ENCODE data around the gene SLC49A3. TPM values are rescaled to one million over a fixed set of nuclear protein-coding genes. Genes with fewer than 3 reads are reported as not detected.
"Not testable (repeated sequence)": the region's sequence is repeated elsewhere in the genome, so short reads cannot be mapped to it uniquely, and the experiment has no call there.

SLC49A3 gene
- total RNA-seq, 1 donor from 2014 or later = 19.9 TPM

DNA sequence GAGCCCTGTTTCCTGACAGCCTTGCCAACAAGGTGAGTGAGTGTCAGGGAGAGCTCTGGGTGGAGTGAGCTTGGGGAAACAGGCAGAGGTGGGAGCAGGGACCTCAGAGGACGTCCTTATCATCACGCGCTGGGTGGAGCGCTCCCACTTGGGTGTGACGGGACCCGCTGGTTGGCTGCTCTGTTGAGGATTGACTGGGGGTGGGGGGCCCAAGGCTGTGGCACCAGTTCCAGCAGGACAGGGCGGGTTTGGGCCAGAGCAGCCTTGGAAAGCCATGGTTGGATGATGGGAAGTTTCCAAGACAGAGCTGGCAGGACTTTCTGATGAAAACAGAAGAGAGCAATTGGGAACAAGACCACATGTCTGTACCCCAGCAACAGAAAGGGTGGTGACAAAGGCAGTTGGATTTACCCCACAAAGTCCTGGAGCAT, 13.7 kb upstream of the SLC49A3 start:
- no peaks in the 10 kb centered on the region for H3K36me3 Mint-ChIP-seq (ENCODE audit: low read depth, unreplicated experiment)
- H3K4me1 Mint-ChIP-seq (ENCODE audit: unreplicated experiment) = peaks cover 8% of the 10 kb centered on the region

DNA sequence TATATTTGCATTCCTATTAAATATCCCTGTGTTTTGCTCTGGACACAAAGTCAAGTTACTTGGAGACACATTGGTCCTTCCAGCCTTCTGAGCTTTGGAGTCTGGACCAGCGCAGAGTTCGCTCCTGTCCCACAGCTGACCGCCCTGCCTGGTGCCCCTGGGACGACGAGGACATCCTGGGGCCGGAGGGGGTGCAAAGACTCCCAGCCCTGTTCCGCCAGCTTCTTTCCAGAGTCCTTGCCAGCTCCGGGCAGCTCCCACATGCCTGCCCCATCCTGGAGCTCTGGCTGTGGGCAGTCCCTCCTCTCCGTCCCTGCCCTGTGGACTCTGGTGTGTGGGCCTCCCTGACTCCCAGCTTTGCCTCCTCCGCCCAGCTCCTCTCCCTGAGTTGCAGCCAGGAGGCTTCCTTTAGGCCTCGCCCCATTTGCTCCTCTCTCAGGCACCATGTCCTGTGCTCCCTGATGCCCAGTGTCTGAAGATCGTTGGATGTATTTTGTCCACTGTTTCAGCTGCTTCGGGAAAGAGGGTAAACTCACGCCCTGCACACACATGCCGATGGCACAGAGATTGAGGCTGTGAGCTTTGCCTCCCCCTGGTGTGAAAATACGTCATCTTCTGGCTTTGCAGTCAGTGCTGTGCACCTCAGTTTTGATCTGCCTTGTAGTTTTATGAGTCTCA, 11.8 kb upstream of the SLC49A3 start:
- no peak overlapping the region for H3K27ac Mint-ChIP-seq (ENCODE audit: unreplicated experiment)
- no peak overlapping the region for H3K4me3 Mint-ChIP-seq (ENCODE audit: unreplicated experiment)
- no peaks in the 10 kb centered on the region for H3K36me3 Mint-ChIP-seq (ENCODE audit: low read depth, unreplicated experiment)
- H3K9me3 Mint-ChIP-seq (ENCODE audit: unreplicated experiment) = no peaks in the 10 kb centered on the region
- H3K4me1 Mint-ChIP-seq (ENCODE audit: unreplicated experiment) = peaks cover 8% of the 10 kb centered on the region
- TF ChIP-seq, protein P1, sequence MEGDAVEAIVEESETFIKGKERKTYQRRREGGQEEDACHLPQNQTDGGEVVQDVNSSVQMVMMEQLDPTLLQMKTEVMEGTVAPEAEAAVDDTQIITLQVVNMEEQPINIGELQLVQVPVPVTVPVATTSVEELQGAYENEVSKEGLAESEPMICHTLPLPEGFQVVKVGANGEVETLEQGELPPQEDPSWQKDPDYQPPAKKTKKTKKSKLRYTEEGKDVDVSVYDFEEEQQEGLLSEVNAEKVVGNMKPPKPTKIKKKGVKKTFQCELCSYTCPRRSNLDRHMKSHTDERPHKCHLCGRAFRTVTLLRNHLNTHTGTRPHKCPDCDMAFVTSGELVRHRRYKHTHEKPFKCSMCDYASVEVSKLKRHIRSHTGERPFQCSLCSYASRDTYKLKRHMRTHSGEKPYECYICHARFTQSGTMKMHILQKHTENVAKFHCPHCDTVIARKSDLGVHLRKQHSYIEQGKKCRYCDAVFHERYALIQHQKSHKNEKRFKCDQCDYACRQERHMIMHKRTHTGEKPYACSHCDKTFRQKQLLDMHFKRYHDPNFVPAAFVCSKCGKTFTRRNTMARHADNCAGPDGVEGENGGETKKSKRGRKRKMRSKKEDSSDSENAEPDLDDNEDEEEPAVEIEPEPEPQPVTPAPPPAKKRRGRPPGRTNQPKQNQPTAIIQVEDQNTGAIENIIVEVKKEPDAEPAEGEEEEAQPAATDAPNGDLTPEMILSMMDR (IDR thresholded peaks at IDR 0.05; ENCODE audit: unreplicated experiment) = no peak
- DNase-seq (ENCODE audit: low spot score) = no peak
- peaks cover 4% of the 10 kb centered on the region for H3K27me3 Mint-ChIP-seq (ENCODE audit: unreplicated experiment)

More for the DNA sequence above, 13.7 kb upstream of the SLC49A3 start:
- no peak overlapping the region for H3K4me3 Mint-ChIP-seq (ENCODE audit: unreplicated experiment)
- no peak overlapping the region for H3K27ac Mint-ChIP-seq (ENCODE audit: unreplicated experiment)
- TF ChIP-seq, protein P1 (IDR thresholded peaks at IDR 0.05; ENCODE audit: unreplicated experiment) = no peak
- DNase-seq (ENCODE audit: low spot score) = no peak
- no peaks in the 10 kb centered on the region for H3K9me3 Mint-ChIP-seq (ENCODE audit: unreplicated experiment)
- peaks cover 4% of the 10 kb centered on the region for H3K27me3 Mint-ChIP-seq (ENCODE audit: unreplicated experiment)

DNA sequence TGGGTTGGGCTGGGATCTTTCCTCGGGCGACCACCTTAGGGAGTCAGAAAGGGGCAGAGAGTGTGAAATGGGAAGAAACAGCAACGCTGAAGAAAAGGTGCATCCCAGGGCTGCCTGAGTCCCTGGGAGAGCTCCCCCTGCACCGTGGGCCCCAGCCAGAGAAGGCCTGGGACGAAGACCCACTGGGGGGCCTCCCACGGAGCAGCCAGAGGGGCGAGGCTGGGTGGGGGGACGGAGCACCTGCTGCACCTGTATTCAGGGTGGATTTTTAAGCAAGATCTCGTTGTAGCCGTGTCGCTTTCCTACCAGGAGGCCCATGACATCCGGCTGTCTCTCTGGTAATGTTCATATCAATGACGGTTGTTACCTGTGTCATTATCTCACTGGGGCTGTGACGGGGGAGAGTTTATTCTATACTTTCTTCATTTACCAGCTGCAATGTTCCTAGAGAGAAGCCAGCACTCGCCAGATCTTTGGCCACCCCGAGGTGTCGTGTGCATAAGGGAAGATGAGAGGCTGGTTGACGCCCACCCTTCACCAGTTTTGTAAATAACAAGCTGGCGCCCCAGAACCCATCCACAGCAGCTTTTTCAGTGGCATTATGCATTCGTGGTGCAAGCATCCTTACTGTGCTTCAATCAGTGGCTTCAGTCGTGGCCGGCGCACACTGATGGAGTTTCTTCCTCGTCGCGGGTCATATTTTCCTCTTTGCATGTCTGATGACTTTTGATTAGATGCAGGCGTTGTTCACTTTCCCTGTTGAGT, 11.0 kb upstream of the SLC49A3 start:
- Mint-ChIP-seq H3K27me3 (ENCODE audit: unreplicated experiment) (peaks cover 4% of the 10 kb centered on the region), H3K36me3 (ENCODE audit: low read depth, unreplicated experiment) (no peaks in the 10 kb centered on the region), H3K4me3 (ENCODE audit: unreplicated experiment) (no peak overlapping the region), H3K9me3 (ENCODE audit: unreplicated experiment) (no peaks in the 10 kb centered on the region), H3K4me1 (ENCODE audit: unreplicated experiment) (peaks cover 8% of the 10 kb centered on the region), H3K27ac (ENCODE audit: unreplicated experiment) (no peak overlapping the region)
- no peak for DNase-seq (ENCODE audit: low spot score)
- TF ChIP-seq, protein P1 (IDR thresholded peaks at IDR 0.05; ENCODE audit: unreplicated experiment) = no peak

DNA sequence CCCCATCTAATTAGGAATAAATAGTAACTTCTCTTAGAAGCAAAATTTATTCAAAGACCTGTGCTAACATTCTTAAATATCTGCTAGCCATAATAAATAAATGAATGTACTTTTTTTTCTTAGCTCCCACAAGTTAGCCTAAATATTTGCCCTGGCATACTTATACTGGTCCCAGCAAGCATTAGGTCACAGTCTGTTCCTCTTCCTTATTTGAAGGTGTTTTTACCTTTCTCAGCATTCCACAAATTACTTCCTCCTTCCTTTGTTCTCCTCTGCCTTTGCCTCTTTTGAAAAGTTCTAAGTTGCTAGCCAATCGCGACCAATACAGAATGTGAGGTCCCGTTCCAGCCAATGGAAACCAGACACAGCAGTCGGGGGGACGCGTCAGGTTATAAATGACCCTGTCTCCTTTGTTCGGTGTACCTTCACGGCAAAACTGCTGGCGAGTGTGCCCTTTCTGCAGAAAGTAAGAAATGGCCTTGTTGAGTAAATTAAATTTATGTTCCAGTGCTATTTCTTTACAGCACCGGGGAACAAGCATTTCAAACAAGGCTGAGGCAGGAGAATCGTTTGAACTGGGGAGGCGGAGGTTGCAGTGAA, 5.5 kb upstream of the SLC49A3 start:
- not testable (repeated sequence) for H3K4me3 Mint-ChIP-seq (ENCODE audit: unreplicated experiment); H3K27ac Mint-ChIP-seq (ENCODE audit: unreplicated experiment); DNase-seq (ENCODE audit: low spot score); H3K36me3 Mint-ChIP-seq (ENCODE audit: low read depth, unreplicated experiment); H3K27me3 Mint-ChIP-seq (ENCODE audit: unreplicated experiment); H3K9me3 Mint-ChIP-seq (ENCODE audit: unreplicated experiment)
- H3K4me1 Mint-ChIP-seq (ENCODE audit: unreplicated experiment) = peaks cover 14% of the 10 kb centered on the region

DNA sequence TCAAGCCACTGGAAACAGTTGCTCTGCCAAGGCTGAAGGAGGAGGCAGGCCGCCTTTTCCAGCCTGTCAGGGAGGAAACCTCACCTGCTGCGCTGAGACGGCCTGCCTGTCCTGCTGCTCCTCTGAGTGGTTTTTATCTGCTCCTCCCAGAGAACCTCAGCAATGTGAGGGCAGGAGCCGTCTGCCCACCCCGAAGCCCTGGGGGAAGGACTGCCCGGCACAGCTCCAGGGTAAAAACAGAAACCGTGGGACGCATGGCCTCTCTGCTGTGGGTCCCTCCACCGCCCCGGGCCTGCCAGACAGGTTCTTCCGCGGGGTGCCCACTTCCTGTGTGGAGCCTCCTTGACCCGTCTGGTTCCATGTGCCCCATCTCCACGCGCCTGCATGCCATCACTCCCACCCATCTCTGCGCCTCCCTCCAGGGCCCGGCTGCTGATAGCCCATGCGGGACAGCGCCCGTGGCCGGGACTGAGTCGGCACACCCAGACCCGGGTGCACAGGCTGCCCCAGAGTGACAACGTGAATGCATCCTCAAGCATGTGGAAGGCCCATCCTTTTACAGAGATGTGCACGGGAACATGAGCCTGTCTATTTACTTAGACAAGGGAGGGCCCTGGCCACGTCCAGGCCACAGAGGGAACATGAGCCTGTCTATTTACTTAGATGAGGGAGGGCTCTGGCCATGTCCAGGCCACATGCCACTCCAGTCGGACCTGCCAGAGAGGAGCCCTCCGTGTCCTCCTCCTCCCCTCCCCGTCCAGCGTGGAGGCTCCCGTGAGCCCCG, 4.0 kb upstream of the SLC49A3 start:
- TF ChIP-seq, protein P1 (IDR thresholded peaks at IDR 0.05; ENCODE audit: unreplicated experiment) = no peak
- H3K36me3 Mint-ChIP-seq (ENCODE audit: low read depth, unreplicated experiment) = no peaks in the 10 kb centered on the region
- H3K27me3 Mint-ChIP-seq (ENCODE audit: unreplicated experiment) = peaks cover 7% of the 10 kb centered on the region
- no peak overlapping the region for H3K27ac Mint-ChIP-seq (ENCODE audit: unreplicated experiment)
- no peaks in the 10 kb centered on the region for H3K9me3 Mint-ChIP-seq (ENCODE audit: unreplicated experiment)
- H3K4me1 Mint-ChIP-seq (ENCODE audit: unreplicated experiment) = peaks cover 12% of the 10 kb centered on the region
- H3K4me3 Mint-ChIP-seq (ENCODE audit: unreplicated experiment) = no peak overlapping the region
- no peak for DNase-seq (ENCODE audit: low spot score)
